ENCODE data around the gene MTR. TPM values are rescaled to one million over a fixed set of nuclear protein-coding genes. Genes with fewer than 3 reads are reported as not detected.
A peak's percentile ranks its signal among the peaks of the same experiment; 100 is the strongest.

MTR gene
- total and polyA plus RNA-seq, 9 of the 15 experiments (the other 6 are each of a cell fraction or from before 2014, with no cell fraction given): 3.4 to 44.3 (median 20.3) TPM

- ChIA-PET CTCF (ENCODE audit: low intra/inter-chr PET ratio) (no interaction called here), POLR2A (interaction anchor here (0.9 to 1.1 kb wide), 3 partner anchors 8 to 12 kb away, joined by 3 to 4 read pairs (median 4); no protein-coding TSS in a partner anchor)
- TF ChIP-seq XRCC3 (IDR thresholded peaks at IDR 0.05): no peak
- Histone ChIP-seq H3K36me3 (ENCODE audit: control insufficient read depth, insufficient read depth, low read length) (peaks cover 91% of the 10 kb centered on the region), H3K9me3 (replicated peaks; ENCODE audit: control insufficient read depth, insufficient read depth, low read depth, low read length) (no peaks in the 10 kb centered on the region), H3K9ac (ENCODE audit: insufficient read depth in 1 of 2, low read depth in 2 of 2, low read length in 2 of 2) (no peak overlapping the region), H3K27ac (ENCODE audit: extremely low read depth, low read depth, low read length) (no peak overlapping the region), H3K4me3 (no peak overlapping the region), H3K79me2 (ENCODE audit: control insufficient read depth, insufficient read depth, low read length) (peaks cover 8% of the 10 kb centered on the region; the same call in 1 of the 3 replicates), H3K27me3 (ENCODE audit: control insufficient read depth in 2 of 2, insufficient read depth in 2 of 2, low read length in 2 of 2) (no peaks in the 10 kb centered on the region), H3K4me2 (ENCODE audit: insufficient read depth, low read length) (no peak overlapping the region), H3K4me1 (replicated peaks in 1 of 2; ENCODE audit: control insufficient read depth in 2 of 2, insufficient read depth in 2 of 2, low read length in 2 of 2) (peaks cover 0 to 3% of the 10 kb centered on the region in 2 experiments; a peak in 2 of 5 replicates), H3K9me1 (ENCODE audit: control insufficient read depth, insufficient read depth, low read length) (no peaks in the 10 kb centered on the region), H4K20me1 (replicated peaks; ENCODE audit: control insufficient read depth, insufficient read depth, low read length) (no peaks in the 10 kb centered on the region), H2AFZ (ENCODE audit: low read depth, low read length) (no peak overlapping the region)
- 97% methylated on average over 2 of the region's 2 CpGs for WGBS (ENCODE audit: insufficient coverage, low coverage, missing lambda C conversion rate)
- ATAC-seq (no peak), DNase-seq (ENCODE audit: extremely low read depth in 1 of 4, low spot score in 3 of 4) (no peak), FAIRE-seq (no peak)
- BruUV-seq (replicated peaks): no TSS peak
- in situ Hi-C loops (cut with MboI) (no loop called here), intact Hi-C loops (cut with micrococcal nuclease) (no loop called here)
Measured at GRCh38 chr1:236808005-236808404, 12.9 kb downstream of the MTR start.

GRCh38 chr1:236808564-236809130 lies 13.6 kb downstream of the MTR start:
- POLR2A ChIA-PET: interaction anchor here (0.9 to 1.3 kb wide), 5 partner anchors 8 to 70 kb away, joined by 3 to 6 read pairs (median 4); no protein-coding TSS in a partner anchor
- WGBS (ENCODE audit: insufficient coverage, low coverage, missing lambda C conversion rate): 81% methylated on average over 8 of the region's 8 CpGs
- in situ Hi-C loops (cut with MboI): no loop called here

More at GRCh38 chr1:236808564-236809130, 13.6 kb downstream of the MTR start:
- peaks cover 93% of the 10 kb centered on the region for H3K36me3 ChIP-seq (ENCODE audit: control insufficient read depth, insufficient read depth, low read length)
- H3K27me3 ChIP-seq (ENCODE audit: control insufficient read depth in 2 of 2, insufficient read depth in 2 of 2, low read length in 2 of 2): no peaks in the 10 kb centered on the region
- BruUV-seq (replicated peaks): no TSS peak
- no peak for FAIRE-seq
- peaks cover 0 to 3% of the 10 kb centered on the region in 2 experiments; a peak in 2 of 5 replicates for H3K4me1 ChIP-seq (replicated peaks in 1 of 2; ENCODE audit: control insufficient read depth in 2 of 2, insufficient read depth in 2 of 2, low read length in 2 of 2)
- CTCF ChIA-PET (ENCODE audit: low intra/inter-chr PET ratio): no interaction called here
- TF ChIP-seq RBM34 (IDR thresholded peaks at IDR 0.05; ENCODE audit: borderline replicate concordance, insufficient read depth, low read length): no peak
- no peak for TF ChIP-seq MITF (IDR thresholded peaks at IDR 0.05)
- no peak for TF ChIP-seq ZNF830 (CRISPR knock-in tag; IDR thresholded peaks at IDR 0.05)
- no peak for TF ChIP-seq ASH1L (IDR thresholded peaks at IDR 0.05; ENCODE audit: borderline replicate concordance, low read depth, partially characterized antibody)
- 0 out of 2 replicates have a peak, but pooled peaks have one; percentile 30 for TF ChIP-seq FOXJ2 (tag; IDR thresholded peaks at IDR 0.05)
- H3K9me1 ChIP-seq (ENCODE audit: control insufficient read depth, insufficient read depth, low read length): no peaks in the 10 kb centered on the region
- H4K20me1 ChIP-seq (replicated peaks; ENCODE audit: control insufficient read depth, insufficient read depth, low read length): no peaks in the 10 kb centered on the region
- no peak overlapping the region for H3K27ac ChIP-seq (ENCODE audit: extremely low read depth, low read depth, low read length)
- peaks cover 6% of the 10 kb centered on the region; the same call in 1 of the 3 replicates for H3K79me2 ChIP-seq (ENCODE audit: control insufficient read depth, insufficient read depth, low read length)
- no peak overlapping the region for H3K4me2 ChIP-seq (ENCODE audit: insufficient read depth, low read length)
- intact Hi-C loops (cut with micrococcal nuclease): no loop called here
- no peak overlapping the region for H3K4me3 ChIP-seq
- no peak for DNase-seq (ENCODE audit: extremely low read depth in 1 of 4, low spot score in 3 of 4)
- no peaks in the 10 kb centered on the region for H3K9me3 ChIP-seq (replicated peaks; ENCODE audit: control insufficient read depth, insufficient read depth, low read depth, low read length)
- H2AFZ ChIP-seq (ENCODE audit: low read depth, low read length): no peak overlapping the region
- no peak for ATAC-seq
- H3K9ac ChIP-seq (ENCODE audit: insufficient read depth in 1 of 2, low read depth in 2 of 2, low read length in 2 of 2): no peak overlapping the region

Measured in K562 (cell line).